ENCODE measurements around the gene PRKG2. TPM values are rescaled to one million over a fixed set of nuclear protein-coding genes. Genes with fewer than 3 reads are reported as not detected.
A peak's percentile ranks its signal among the peaks of the same experiment; 100 is the strongest.

The PRKG2 gene
- total and polyA plus RNA-seq, 2 experiments from 2014 or later: 6.7 to 17.4 TPM

GRCh38 chr4:81173213-81173612, 41.8 kb downstream of the PRKG2 start:
- Histone ChIP-seq H3K4me1 (ENCODE audit: insufficient read depth) (no peaks in the 10 kb centered on the region), H3K36me3 (replicated peaks; ENCODE audit: insufficient read depth, low read depth) (no peaks in the 10 kb centered on the region), H3K79me2 (no peaks in the 10 kb centered on the region), H3K9me2 (replicated peaks; ENCODE audit: insufficient read depth) (no peaks in the 10 kb centered on the region), H3K27ac (no peak overlapping the region), H3K9me3 (ENCODE audit: low read depth) (no peaks in the 10 kb centered on the region), H2AFZ (no peak overlapping the region), H3K4me2 (no peak overlapping the region), H4K20me1 (ENCODE audit: insufficient read depth, poor library complexity, severe bottlenecking) (no peaks in the 10 kb centered on the region), H3K4me3 (no peak overlapping the region), H3K27me3 (no peaks in the 10 kb centered on the region)
- no peak for DNase-seq (ENCODE audit: low spot score)
- 25% methylated on average over 1 of the region's 1 CpG for WGBS (ENCODE audit: low lambda C conversion rate, missing lambda C conversion rate)
- TF ChIP-seq EZH2 (IDR thresholded peaks at IDR 0.05; ENCODE audit: borderline replicate concordance) (no peak), EZH2phosphoT487 (IDR thresholded peaks at IDR 0.05; ENCODE audit: low read depth, severe bottlenecking, unreplicated experiment) (no peak), CTCF (IDR thresholded peaks at IDR 0.05; ENCODE audit: poor library complexity) (no peak)

DNA sequence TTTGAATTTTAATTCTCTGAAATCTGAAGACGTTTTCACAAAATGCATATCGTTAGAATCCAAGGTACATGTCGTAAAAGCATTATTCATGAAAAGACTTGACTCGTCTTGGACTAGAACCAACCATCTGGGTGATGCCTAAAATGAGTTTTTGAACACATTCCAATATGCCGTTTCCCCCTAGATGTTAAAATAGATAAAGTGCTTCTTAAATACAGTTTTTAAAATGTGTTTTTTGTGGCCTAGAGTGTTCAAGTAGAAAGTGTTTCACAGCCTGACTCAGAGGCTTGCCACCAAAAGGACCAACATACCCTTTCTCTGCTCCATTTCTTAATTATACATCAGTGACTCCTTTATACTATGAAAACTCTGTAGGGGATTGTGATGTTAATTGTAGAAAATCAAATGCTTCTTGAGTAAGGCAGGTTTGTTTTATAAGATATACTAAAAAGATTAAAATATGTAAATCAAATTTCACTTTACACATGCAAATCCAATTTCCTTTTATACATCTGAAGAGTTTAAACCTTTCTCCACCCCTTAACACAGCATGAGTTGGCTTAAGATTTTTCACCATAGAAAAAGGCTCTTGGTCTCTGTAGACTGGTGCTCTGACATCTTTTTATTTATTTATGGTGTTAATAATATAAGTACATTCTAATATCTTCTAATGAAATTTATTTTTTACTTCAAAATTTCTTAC, 48.4 kb downstream of the PRKG2 start:
- no peaks in the 10 kb centered on the region for H4K20me1 ChIP-seq (ENCODE audit: insufficient read depth, poor library complexity, severe bottlenecking)
- no peak overlapping the region for H3K27ac ChIP-seq
- no peaks in the 10 kb centered on the region for H3K79me2 ChIP-seq
- H3K4me1 ChIP-seq (ENCODE audit: insufficient read depth): no peaks in the 10 kb centered on the region
- no peaks in the 10 kb centered on the region for H3K9me3 ChIP-seq (ENCODE audit: low read depth)
- no peaks in the 10 kb centered on the region for H3K36me3 ChIP-seq (replicated peaks; ENCODE audit: insufficient read depth, low read depth)
- no peaks in the 10 kb centered on the region for H3K9me2 ChIP-seq (replicated peaks; ENCODE audit: insufficient read depth)
- no peaks in the 10 kb centered on the region for H3K27me3 ChIP-seq
- H3K4me3 ChIP-seq: no peak overlapping the region
- H2AFZ ChIP-seq: no peak overlapping the region
- TF ChIP-seq EZH2 (IDR thresholded peaks at IDR 0.05; ENCODE audit: borderline replicate concordance): no peak
- TF ChIP-seq EZH2phosphoT487 (IDR thresholded peaks at IDR 0.05; ENCODE audit: low read depth, severe bottlenecking, unreplicated experiment): no peak
- TF ChIP-seq CTCF (IDR thresholded peaks at IDR 0.05; ENCODE audit: poor library complexity): no peak
- 62% methylated on average over 5 of the region's 5 CpGs for WGBS (ENCODE audit: low lambda C conversion rate, missing lambda C conversion rate)
- DNase-seq (ENCODE audit: low spot score): no peak
- no peak overlapping the region for H3K4me2 ChIP-seq

- Histone ChIP-seq H3K4me3 (no peak overlapping the region), H4K20me1 (ENCODE audit: insufficient read depth, poor library complexity, severe bottlenecking) (no peaks in the 10 kb centered on the region), H3K9me2 (replicated peaks; ENCODE audit: insufficient read depth) (no peaks in the 10 kb centered on the region), H3K9me3 (ENCODE audit: low read depth) (no peaks in the 10 kb centered on the region), H2AFZ (no peak overlapping the region), H3K4me1 (ENCODE audit: insufficient read depth) (no peaks in the 10 kb centered on the region), H3K27ac (peak overlapping the region; percentile 94), H3K36me3 (replicated peaks; ENCODE audit: insufficient read depth, low read depth) (no peaks in the 10 kb centered on the region), H3K79me2 (no peaks in the 10 kb centered on the region), H3K4me2 (no peak overlapping the region), H3K27me3 (no peaks in the 10 kb centered on the region)
- 70% methylated on average over 1 of the region's 1 CpG for WGBS (ENCODE audit: low lambda C conversion rate, missing lambda C conversion rate)
- no peak for TF ChIP-seq CTCF (IDR thresholded peaks at IDR 0.05; ENCODE audit: poor library complexity)
- DNase-seq (ENCODE audit: low spot score): no peak
These were observed 49.1 kb downstream of the PRKG2 start for GRCh38 chr4:81165861-81166430.
